ENCODE measurements around the gene GAS1.

DNA sequence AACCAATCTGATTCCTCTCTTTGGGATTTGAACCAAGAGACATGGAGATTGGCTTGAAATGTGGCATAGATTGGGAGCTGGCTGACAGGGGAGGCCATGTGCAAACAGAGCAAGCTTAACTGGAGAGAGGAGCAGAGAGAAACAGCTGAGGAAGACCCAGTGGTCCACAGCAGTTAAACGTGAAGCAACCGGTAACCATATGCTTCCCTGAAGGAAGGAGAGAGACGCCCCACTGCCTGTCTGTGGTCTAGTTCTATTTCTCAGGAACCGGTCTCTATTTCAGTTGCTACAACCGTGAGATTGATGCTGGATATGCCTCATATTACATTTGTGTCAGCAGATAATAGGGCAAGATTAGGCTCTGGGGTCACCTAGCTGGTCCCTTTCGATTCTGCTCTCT lies 13.6 kb upstream of the GAS1 start:
- no peak for TF ChIP-seq EZH2phosphoT487 (IDR thresholded peaks at IDR 0.05; ENCODE audit: low read length)
- TF ChIP-seq, protein P1, sequence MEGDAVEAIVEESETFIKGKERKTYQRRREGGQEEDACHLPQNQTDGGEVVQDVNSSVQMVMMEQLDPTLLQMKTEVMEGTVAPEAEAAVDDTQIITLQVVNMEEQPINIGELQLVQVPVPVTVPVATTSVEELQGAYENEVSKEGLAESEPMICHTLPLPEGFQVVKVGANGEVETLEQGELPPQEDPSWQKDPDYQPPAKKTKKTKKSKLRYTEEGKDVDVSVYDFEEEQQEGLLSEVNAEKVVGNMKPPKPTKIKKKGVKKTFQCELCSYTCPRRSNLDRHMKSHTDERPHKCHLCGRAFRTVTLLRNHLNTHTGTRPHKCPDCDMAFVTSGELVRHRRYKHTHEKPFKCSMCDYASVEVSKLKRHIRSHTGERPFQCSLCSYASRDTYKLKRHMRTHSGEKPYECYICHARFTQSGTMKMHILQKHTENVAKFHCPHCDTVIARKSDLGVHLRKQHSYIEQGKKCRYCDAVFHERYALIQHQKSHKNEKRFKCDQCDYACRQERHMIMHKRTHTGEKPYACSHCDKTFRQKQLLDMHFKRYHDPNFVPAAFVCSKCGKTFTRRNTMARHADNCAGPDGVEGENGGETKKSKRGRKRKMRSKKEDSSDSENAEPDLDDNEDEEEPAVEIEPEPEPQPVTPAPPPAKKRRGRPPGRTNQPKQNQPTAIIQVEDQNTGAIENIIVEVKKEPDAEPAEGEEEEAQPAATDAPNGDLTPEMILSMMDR (IDR thresholded peaks at IDR 0.05; ENCODE audit: low read length) = no peak

All from MM.1S (cell line).